HUES48 (cell line): Measurements from ENCODE around the gene FCGBP.
"Not testable (repeated sequence)": the region's sequence is repeated elsewhere in the genome, so short reads cannot be mapped to it uniquely, and the experiment has no call there.

Experiments
- H3K27ac ChIP-seq: one replicate; pipeline ENCODE4 v1.7.0; 2013; ENCODE audit warnings: low read depth, low read length, inconsistent platforms
- H3K27me3 ChIP-seq: 2 replicates; pipeline ENCODE4 v1.6.1; 2013; ENCODE audit warnings: mild to moderate bottlenecking, low read length; ENCODE audit not compliant: control insufficient read depth, insufficient read depth
- H3K36me3 ChIP-seq: 2 replicates; pipeline ENCODE4 v1.6.1; 2013; ENCODE audit warnings: low read length; ENCODE audit not compliant: control insufficient read depth, insufficient read depth
- H3K4me1 ChIP-seq: 2 replicates; pipeline ENCODE4 v1.6.1; 2013; ENCODE audit warnings: mild to moderate bottlenecking, low read length; ENCODE audit not compliant: control insufficient read depth, insufficient read depth
- H3K4me3 ChIP-seq: 2 replicates; pipeline ENCODE4 v1.5.1; 2013; ENCODE audit warnings: mild to moderate bottlenecking, low read depth, low read length
- H3K9ac ChIP-seq: 2 replicates; pipeline ENCODE4 v1.6.1; 2013; ENCODE audit warnings: mild to moderate bottlenecking, low read depth, low read length, moderate library complexity
- H3K9me3 ChIP-seq: 2 replicates; pipeline ENCODE4 v1.6.1; 2013; ENCODE audit warnings: low read length; ENCODE audit not compliant: control insufficient read depth, insufficient read depth

FCGBP gene

DNA sequence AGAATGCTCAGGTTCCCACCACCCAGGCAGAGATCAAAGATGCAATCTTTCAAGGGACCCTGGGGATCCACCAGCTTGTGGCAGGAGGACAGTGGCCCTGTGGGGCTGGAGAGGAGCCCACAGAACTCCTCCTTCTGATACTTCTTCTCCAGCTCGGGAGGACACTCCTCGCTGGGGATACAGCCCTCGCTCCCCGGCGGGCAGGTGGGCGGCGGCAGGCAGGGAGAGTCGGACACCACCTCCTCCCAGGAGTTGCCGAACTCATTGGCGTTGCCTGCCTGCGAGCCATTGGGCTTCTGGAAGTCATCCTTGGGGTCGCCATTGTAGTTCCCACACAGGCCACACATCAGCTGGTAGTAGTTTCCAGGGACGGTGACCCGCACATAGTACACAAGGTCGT, 32.1 kb downstream of the FCGBP start:
- H3K4me1 ChIP-seq, H3K36me3 ChIP-seq, H3K27me3 ChIP-seq, H3K9me3 ChIP-seq, H3K27ac ChIP-seq, H3K9ac ChIP-seq, H3K4me3 ChIP-seq: not testable (repeated sequence)

GRCh38 chr19:39901681-39902080, 32.8 kb downstream of the FCGBP start:
- H3K27me3 ChIP-seq, H3K4me3 ChIP-seq, H3K9me3 ChIP-seq, H3K4me1 ChIP-seq, H3K27ac ChIP-seq, H3K36me3 ChIP-seq, H3K9ac ChIP-seq: not testable (repeated sequence)

GRCh38 chr19:39898858-39899257, 35.6 kb downstream of the FCGBP start:
- not testable (repeated sequence) for H3K4me3 ChIP-seq, H3K27ac ChIP-seq, H3K9ac ChIP-seq, H3K4me1 ChIP-seq, H3K9me3 ChIP-seq, H3K27me3 ChIP-seq, H3K36me3 ChIP-seq

- not testable (repeated sequence) for H3K9me3 ChIP-seq, H3K36me3 ChIP-seq, H3K4me1 ChIP-seq, H3K9ac ChIP-seq, H3K4me3 ChIP-seq, H3K27ac ChIP-seq, H3K27me3 ChIP-seq
These were observed 36.8 kb downstream of the FCGBP start for GRCh38 chr19:39897511-39898245.

- H3K27ac ChIP-seq, H3K27me3 ChIP-seq, H3K9me3 ChIP-seq, H3K9ac ChIP-seq, H3K4me3 ChIP-seq, H3K36me3 ChIP-seq, H3K4me1 ChIP-seq: not testable (repeated sequence)
These were observed 39.3 kb downstream of the FCGBP start for GRCh38 chr19:39895096-39895495.

DNA sequence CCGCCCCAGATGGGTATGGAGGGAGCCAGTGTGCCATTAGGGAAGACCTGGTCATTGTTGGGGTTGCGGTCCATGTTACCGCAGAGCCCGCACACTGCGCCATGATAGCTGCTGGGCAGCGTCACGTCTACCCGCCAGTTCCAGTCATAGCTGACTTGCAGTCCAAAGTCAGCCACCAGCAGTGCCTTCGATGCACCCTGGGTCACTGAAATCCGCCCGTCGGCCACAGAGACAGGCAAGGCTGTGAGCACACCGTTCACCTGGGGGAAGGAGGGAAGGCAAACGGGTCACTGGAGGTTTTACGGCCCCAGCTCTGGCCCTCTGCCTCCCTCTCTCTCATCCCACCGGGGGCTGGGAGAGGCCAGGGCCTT, 40.2 kb downstream of the FCGBP start:
- not testable (repeated sequence) for H3K36me3 ChIP-seq, H3K4me1 ChIP-seq, H3K9me3 ChIP-seq, H3K27ac ChIP-seq, H3K4me3 ChIP-seq, H3K9ac ChIP-seq, H3K27me3 ChIP-seq

GRCh38 chr19:39893366-39894235, 40.8 kb downstream of the FCGBP start:
- H3K9ac ChIP-seq, H3K27ac ChIP-seq, H3K4me3 ChIP-seq, H3K36me3 ChIP-seq, H3K4me1 ChIP-seq, H3K9me3 ChIP-seq, H3K27me3 ChIP-seq: not testable (repeated sequence)

- not testable (repeated sequence) for H3K36me3 ChIP-seq, H3K9me3 ChIP-seq, H3K4me1 ChIP-seq, H3K4me3 ChIP-seq, H3K27me3 ChIP-seq, H3K27ac ChIP-seq, H3K9ac ChIP-seq
These were observed 41.9 kb downstream of the FCGBP start for GRCh38 chr19:39892506-39892902.

GRCh38 chr19:39891660-39892505, 42.6 kb downstream of the FCGBP start:
- not testable (repeated sequence) for H3K36me3 ChIP-seq, H3K4me1 ChIP-seq, H3K9ac ChIP-seq

GRCh38 chr19:39890755-39891551, 43.5 kb downstream of the FCGBP start:
- Histone ChIP-seq H3K4me3 (no peak overlapping the region), H3K9ac (no peak overlapping the region), H3K27ac (no peak overlapping the region), H3K4me1 (no peaks in the 10 kb centered on the region), H3K27me3 (no peaks in the 10 kb centered on the region), H3K36me3 (no peaks in the 10 kb centered on the region), H3K9me3 (no peaks in the 10 kb centered on the region)

More at GRCh38 chr19:39891660-39892505, 42.6 kb downstream of the FCGBP start:
- H3K27ac ChIP-seq, H3K9me3 ChIP-seq, H3K27me3 ChIP-seq, H3K4me3 ChIP-seq: not testable (repeated sequence)
